ENCODE results near the gene GTF2E1.

GTF2E1 gene

DNA sequence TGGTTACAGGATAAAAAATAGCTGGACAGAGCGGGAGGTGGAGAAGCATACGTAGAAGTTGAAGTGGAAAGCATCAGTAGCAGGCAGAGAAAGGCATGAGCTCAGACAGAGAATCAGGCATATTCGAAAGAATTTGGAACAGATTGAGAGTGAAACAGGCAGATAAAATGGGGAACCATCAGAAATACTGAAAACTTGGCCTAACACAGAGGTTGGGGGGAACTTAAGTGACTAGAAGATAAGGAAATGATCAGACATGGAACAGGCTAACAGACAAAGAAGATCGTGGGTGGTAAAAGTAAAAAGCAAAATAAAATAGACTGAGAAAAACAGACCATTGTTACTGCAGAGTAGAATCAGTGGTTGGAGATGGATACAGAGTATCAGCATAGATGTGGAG lies 32.9 kb downstream of the GTF2E1 start:
- TF ChIP-seq, protein P1, sequence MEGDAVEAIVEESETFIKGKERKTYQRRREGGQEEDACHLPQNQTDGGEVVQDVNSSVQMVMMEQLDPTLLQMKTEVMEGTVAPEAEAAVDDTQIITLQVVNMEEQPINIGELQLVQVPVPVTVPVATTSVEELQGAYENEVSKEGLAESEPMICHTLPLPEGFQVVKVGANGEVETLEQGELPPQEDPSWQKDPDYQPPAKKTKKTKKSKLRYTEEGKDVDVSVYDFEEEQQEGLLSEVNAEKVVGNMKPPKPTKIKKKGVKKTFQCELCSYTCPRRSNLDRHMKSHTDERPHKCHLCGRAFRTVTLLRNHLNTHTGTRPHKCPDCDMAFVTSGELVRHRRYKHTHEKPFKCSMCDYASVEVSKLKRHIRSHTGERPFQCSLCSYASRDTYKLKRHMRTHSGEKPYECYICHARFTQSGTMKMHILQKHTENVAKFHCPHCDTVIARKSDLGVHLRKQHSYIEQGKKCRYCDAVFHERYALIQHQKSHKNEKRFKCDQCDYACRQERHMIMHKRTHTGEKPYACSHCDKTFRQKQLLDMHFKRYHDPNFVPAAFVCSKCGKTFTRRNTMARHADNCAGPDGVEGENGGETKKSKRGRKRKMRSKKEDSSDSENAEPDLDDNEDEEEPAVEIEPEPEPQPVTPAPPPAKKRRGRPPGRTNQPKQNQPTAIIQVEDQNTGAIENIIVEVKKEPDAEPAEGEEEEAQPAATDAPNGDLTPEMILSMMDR (IDR thresholded peaks at IDR 0.05), result no peak

DNA sequence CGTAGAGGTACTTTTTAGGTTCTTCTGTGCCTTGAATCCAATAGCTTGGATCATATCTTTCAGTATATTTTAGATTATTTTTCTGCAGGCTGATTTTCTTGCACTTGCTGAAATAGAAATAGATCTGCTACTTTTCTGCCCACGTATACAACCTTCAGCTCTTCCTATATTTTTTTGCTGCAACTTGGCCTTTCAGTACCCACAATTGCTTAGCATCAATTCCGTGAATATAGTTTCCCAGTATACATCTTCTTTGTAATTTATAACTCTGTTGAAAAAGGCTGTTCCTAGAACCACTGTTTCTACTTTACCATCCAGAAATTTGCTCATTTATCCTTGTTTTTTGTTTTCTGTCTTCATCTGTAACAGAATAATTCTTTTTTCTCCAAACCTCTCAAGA lies 36.2 kb downstream of the GTF2E1 start:
- TF ChIP-seq, protein P1 (IDR thresholded peaks at IDR 0.05), result no peak

DNA sequence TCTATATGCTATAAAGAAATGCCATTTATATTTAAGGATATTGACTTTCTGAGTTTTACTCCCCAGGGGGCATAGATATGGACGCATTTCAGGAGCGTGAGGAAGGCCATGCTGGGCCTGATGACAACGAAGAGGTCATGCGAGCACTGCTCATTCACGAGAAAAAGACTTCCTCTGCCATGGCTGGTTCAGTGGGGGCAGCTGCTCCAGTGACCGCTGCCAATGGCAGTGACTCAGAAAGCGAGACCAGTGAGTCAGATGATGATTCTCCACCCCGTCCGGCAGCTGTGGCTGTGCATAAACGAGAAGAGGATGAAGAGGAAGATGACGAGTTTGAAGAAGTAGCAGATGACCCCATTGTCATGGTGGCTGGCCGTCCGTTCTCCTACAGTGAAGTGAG lies 38.4 kb downstream of the GTF2E1 start:
- TF ChIP-seq, protein P1 (IDR thresholded peaks at IDR 0.05), result no peak

DNA sequence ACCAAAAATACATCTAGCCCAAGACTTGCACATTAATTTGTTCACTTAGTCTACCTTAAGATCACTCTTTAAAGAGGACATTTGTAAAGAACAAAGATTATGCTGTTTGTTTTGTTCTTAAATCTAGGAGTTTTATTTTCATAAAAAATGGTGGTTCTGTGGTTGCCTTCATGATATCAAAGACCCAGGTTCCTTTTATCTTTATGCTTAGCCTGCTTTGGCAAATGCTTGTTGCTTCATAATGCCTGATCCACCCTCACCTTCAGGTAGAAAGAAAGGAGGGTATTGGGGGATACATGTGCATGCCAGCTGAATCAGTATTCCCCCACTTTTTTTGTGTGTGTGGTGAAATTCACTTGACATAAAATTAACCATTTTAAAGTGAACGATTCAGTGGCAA lies 48.5 kb downstream of the GTF2E1 start:
- TF ChIP-seq, protein P1 (IDR thresholded peaks at IDR 0.05), result no peak

DNA sequence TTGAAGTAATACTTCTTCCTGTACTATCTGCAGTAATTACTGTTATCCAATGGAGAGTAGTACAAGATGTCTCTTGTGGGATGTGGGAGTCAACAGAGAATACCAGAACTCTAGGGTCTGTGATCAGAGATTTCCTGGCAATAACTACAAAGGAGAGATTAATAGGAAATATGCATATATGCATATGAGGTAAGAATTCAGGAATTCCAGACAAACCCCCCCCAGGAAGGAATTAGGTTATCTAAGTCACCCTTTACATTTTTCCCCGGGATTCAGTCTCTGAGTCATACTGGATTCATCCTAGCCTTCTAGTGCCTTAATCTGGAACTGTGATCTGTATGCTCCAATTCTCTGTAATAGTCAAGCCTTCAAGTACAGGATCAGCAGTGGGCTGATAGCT lies 49.4 kb downstream of the GTF2E1 start:
- TF ChIP-seq, protein P1 (IDR thresholded peaks at IDR 0.05), result no peak

DNA sequence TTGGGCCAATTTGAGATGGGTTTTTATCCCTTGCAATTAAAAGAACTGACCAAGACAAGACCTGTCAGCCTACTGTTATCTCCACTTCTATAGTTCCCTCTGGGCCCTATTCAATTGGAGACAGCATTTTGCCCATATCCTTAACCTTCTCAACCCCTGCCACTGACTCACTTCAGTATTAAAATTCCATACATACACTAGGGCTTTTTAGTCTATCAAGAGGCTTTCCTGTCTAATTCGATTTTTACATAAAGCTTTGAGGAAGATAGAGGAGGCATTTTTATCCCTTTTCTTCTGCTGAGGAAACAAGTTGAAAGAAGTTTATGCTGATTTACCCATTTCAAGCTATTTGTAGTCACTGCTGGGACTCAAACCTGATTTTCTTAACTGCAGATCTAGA lies 51.1 kb downstream of the GTF2E1 start:
- TF ChIP-seq, protein P1 (IDR thresholded peaks at IDR 0.05), result no peak

DNA sequence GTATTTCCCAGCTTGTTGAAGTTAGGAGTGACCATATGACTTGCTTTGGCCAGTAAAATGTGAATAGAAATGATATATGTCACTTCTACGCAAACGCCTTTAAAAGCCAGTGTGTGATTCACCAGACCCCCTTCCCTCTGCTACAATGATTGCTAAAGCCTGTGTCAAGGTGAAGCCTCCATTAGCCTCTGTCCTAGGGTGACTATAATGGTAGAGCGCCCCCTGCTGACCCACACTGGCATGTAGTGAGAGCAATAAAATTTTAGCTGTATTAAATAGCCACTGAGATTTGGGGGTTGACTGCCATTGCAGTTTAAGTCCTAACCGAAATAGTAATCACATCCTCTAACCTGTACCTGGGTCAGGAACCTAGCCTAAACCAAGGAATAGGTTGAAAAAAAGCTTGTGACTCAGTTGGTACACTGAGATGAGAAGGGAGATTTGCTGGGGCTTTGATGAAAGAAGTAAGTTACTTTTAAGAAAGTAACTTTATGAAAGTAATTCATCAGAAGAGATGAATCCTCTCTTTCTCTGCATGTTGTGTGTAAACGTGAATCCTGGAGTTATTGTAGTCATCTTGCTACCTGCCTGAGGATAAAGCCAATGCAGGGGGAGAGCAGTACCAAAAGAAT lies 52.6 kb downstream of the GTF2E1 start:
- TF ChIP-seq, protein P1 (IDR thresholded peaks at IDR 0.05), result peak; percentile 46; the same call in 1 of the 2 replicates

DNA sequence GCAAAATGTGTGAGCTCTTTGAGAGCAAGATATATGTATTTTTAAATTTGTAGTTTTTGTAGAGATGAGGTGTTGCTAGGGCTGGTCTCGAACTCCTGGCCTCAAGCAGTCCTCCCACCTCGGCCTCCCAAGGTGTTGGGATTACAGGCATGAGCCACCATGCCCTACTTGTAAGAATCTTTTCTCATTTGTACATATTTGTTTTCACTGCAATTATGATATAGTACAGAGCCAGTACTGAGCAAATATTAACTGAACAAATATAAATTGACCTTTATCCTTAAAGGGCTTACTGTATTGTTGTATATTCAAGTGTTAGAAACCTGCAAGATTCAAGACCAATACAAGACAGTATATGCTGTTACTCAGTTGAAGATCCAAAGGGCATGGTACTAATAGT lies 53.4 kb downstream of the GTF2E1 start:
- TF ChIP-seq, protein P1 (IDR thresholded peaks at IDR 0.05), result no peak
